Activated T-cell treated with anti-CD3 and anti-CD28 coated beads, Interleukin-2, amount 50 U/mL, for 24 hours (primary cell): Measurements from ENCODE around the gene DYNC1I1.

Source experiments
- DNase-seq: peaks from one replicate; pipeline ENCODE4 v3.0.0-alpha.2; 2020
- H3K27ac Mint-ChIP-seq: 2 replicates; pipeline ENCODE4 v1.8.0; 2020; ENCODE audit warnings: mild to moderate bottlenecking, mixed read lengths
- H3K27me3 Mint-ChIP-seq: 2 replicates; pipeline ENCODE4 v1.8.0; 2020; ENCODE audit warnings: mixed read lengths
- H3K36me3 Mint-ChIP-seq: 2 replicates; pipeline ENCODE4 v1.8.0; 2020; ENCODE audit warnings: low read depth, mixed read lengths
- H3K4me1 Mint-ChIP-seq: 2 replicates; pipeline ENCODE4 v1.8.0; 2020; ENCODE audit warnings: low read depth, mixed read lengths
- H3K4me3 Mint-ChIP-seq: 2 replicates; pipeline ENCODE4 v1.8.0; 2020; ENCODE audit warnings: mild to moderate bottlenecking, moderate library complexity, mixed read lengths
- H3K9me3 Mint-ChIP-seq: 2 replicates; pipeline ENCODE4 v1.8.0; 2020; ENCODE audit warnings: mixed read lengths

The DYNC1I1 gene

GRCh38 chr7:95863623-95864022, 91.3 kb downstream of the DYNC1I1 start:
- Mint-ChIP-seq H3K27ac (no peak overlapping the region), H3K36me3 (no peaks in the 10 kb centered on the region), H3K27me3 (no peaks in the 10 kb centered on the region), H3K4me3 (no peak overlapping the region), H3K9me3 (peaks cover 7% of the 10 kb centered on the region), H3K4me1 (no peaks in the 10 kb centered on the region)
- DNase-seq, result no peak

GRCh38 chr7:95865716-95866371, 93.5 kb downstream of the DYNC1I1 start:
- Mint-ChIP-seq H3K9me3 (no peaks in the 10 kb centered on the region), H3K36me3 (no peaks in the 10 kb centered on the region), H3K4me1 (no peaks in the 10 kb centered on the region), H3K4me3 (no peak overlapping the region), H3K27ac (no peak overlapping the region), H3K27me3 (no peaks in the 10 kb centered on the region)
- no peak for DNase-seq

DNA sequence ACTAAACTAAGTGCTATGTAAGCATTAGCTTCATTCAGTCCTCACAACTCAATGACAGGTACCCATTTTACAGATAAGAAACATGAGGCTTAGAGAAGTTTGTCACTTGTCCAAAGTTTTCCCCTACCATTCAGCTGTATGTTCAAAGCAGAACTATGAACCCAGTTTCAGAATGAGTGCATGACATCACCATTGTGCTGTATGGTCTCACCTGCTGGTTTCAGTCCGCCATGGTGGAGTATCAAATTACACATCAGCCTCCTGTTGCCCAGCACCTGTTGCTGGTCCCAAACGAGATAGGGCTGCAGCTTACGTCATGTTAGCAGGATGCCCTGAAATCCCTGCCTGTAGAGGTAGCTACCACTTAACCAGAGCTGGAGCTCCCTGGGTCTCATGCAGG, 95.0 kb downstream of the DYNC1I1 start:
- Mint-ChIP-seq H3K4me3 (no peak overlapping the region), H3K9me3 (no peaks in the 10 kb centered on the region), H3K27me3 (no peaks in the 10 kb centered on the region), H3K27ac (no peak overlapping the region), H3K36me3 (no peaks in the 10 kb centered on the region), H3K4me1 (no peaks in the 10 kb centered on the region)
- no peak for DNase-seq

- no peaks in the 10 kb centered on the region for H3K36me3 Mint-ChIP-seq
- DNase-seq, result no peak
- H3K27ac Mint-ChIP-seq, result no peak overlapping the region
- peaks cover 11% of the 10 kb centered on the region for H3K27me3 Mint-ChIP-seq
- no peak overlapping the region for H3K4me3 Mint-ChIP-seq
- no peaks in the 10 kb centered on the region for H3K4me1 Mint-ChIP-seq
- no peaks in the 10 kb centered on the region for H3K9me3 Mint-ChIP-seq
Observed at GRCh38 chr7:95871075-95871848, 98.9 kb downstream of the DYNC1I1 start.

DNA sequence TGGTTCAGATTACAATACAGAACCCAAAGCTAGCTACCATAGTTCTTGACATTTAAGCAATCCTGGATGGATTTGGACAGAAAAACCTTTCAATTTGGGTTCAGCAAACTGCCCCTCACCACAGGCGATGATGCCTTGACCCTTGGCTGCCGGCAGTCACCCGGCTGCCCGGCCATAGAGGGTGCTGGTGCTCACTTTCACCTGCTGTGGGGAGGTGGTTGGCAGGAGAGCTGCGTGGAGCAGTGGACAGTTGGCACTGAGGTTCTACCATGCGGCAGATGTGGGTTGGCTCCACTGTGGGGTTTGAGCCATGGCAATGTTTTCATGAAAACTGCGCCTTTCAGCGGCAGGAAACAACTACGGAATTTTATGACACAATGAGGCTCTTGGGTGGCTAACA, 99.5 kb downstream of the DYNC1I1 start:
- no peaks in the 10 kb centered on the region for H3K9me3 Mint-ChIP-seq

DNA sequence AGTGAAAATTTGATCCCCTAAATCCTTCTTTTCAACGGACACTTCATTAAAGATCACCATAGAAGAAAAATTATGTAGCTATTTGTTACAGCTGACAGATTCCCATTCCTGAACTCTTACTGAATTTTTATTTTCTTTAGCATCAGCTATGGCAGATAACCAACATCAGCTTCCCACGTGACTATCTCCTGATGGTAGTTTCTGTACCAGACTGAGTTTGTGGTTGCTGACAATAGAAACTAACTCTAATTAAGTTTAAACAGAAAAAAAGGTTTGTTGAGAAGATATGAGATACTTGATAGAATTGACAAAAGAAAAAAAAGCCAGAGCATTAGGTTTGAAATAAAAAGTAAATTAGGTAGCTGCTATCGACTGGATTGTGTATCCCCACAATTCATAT, 101.8 kb downstream of the DYNC1I1 start:
- H3K4me1 Mint-ChIP-seq, result no peaks in the 10 kb centered on the region
- no peak overlapping the region for H3K27ac Mint-ChIP-seq
- no peak overlapping the region for H3K4me3 Mint-ChIP-seq
- peaks cover 15% of the 10 kb centered on the region for H3K27me3 Mint-ChIP-seq
- H3K36me3 Mint-ChIP-seq, result no peaks in the 10 kb centered on the region
- no peak for DNase-seq
- no peaks in the 10 kb centered on the region for H3K9me3 Mint-ChIP-seq

More for the DNA sequence above, 99.5 kb downstream of the DYNC1I1 start:
- no peak for DNase-seq
- Mint-ChIP-seq H3K27ac (no peak overlapping the region), H3K36me3 (no peaks in the 10 kb centered on the region), H3K4me1 (no peaks in the 10 kb centered on the region), H3K27me3 (peaks cover 15% of the 10 kb centered on the region), H3K4me3 (no peak overlapping the region)

DNA sequence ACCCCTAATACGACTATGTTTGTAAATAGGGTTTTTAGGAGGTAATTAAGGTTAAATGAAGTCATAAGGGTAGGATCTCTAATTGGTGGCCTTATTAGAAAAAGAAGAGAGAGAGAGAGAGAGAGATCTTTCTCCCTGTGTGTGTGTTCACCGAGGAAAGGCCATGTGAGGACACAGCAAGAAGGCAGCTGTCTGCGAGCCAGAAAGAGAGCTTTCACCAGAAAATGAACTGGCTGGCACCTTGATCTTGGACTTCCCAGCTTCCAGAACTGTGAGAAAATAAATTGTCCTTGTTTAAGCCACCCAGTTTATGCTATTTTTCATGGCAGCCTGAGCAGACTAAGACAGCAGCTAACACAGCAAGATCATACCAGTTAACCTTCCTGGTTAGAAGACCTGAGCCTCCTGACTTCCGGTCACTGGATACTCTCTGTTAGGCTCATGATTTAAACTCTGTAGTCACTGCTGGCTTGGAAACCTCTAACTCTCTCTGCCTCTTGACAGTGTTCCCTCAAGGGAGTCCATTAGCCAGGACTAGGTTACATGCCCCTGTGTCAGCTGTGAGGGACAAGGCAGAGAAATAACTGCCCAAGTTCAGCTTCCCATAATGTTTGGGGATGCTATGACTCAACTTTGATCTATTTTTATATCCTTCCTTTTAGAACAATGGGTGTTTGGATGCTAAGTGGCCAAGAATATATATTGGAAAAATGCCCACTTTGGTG, 102.3 kb downstream of the DYNC1I1 start:
- Mint-ChIP-seq H3K27me3 (peaks cover 15% of the 10 kb centered on the region), H3K27ac (no peak overlapping the region), H3K4me1 (no peaks in the 10 kb centered on the region), H3K9me3 (no peaks in the 10 kb centered on the region), H3K4me3 (no peak overlapping the region), H3K36me3 (no peaks in the 10 kb centered on the region)
- DNase-seq, result no peak

- Mint-ChIP-seq H3K36me3 (no peaks in the 10 kb centered on the region), H3K27ac (no peak overlapping the region), H3K4me3 (no peak overlapping the region)
Observed at GRCh38 chr7:95875519-95875918, 103.2 kb downstream of the DYNC1I1 start.

DNA sequence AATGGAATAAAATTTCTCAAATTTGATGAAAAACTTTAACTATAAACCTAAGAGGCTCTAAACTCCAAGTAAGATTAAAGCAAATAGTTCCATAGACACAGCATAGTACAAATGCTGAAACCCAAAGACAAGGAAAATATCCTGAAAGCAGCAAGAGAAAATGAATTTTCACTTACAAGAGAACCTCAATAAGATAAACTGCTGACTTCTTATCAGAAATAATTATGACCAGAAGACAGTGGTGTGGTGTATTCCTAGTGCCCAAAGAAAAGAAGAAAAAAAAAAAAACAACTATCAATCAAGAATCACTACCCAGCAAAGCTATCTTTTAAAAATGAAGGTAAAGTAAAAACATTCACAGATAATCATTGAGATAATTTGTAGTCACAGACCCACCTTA, 106.3 kb downstream of the DYNC1I1 start:
- Mint-ChIP-seq H3K9me3 (no peaks in the 10 kb centered on the region), H3K4me3 (no peak overlapping the region), H3K36me3 (no peaks in the 10 kb centered on the region), H3K4me1 (no peaks in the 10 kb centered on the region), H3K27ac (no peak overlapping the region), H3K27me3 (peaks cover 15% of the 10 kb centered on the region)
- no peak for DNase-seq

More at GRCh38 chr7:95875519-95875918, 103.2 kb downstream of the DYNC1I1 start:
- peaks cover 15% of the 10 kb centered on the region for H3K27me3 Mint-ChIP-seq
- H3K9me3 Mint-ChIP-seq, result no peaks in the 10 kb centered on the region
- DNase-seq, result no peak
- no peaks in the 10 kb centered on the region for H3K4me1 Mint-ChIP-seq

- no peak for DNase-seq
- H3K27ac Mint-ChIP-seq, result no peak overlapping the region
- no peaks in the 10 kb centered on the region for H3K9me3 Mint-ChIP-seq
- H3K4me3 Mint-ChIP-seq, result no peak overlapping the region
- H3K4me1 Mint-ChIP-seq, result no peaks in the 10 kb centered on the region
- H3K36me3 Mint-ChIP-seq, result no peaks in the 10 kb centered on the region
- peaks cover 7% of the 10 kb centered on the region for H3K27me3 Mint-ChIP-seq
Observed at GRCh38 chr7:95881597-95881996, 109.2 kb downstream of the DYNC1I1 start.

DNA sequence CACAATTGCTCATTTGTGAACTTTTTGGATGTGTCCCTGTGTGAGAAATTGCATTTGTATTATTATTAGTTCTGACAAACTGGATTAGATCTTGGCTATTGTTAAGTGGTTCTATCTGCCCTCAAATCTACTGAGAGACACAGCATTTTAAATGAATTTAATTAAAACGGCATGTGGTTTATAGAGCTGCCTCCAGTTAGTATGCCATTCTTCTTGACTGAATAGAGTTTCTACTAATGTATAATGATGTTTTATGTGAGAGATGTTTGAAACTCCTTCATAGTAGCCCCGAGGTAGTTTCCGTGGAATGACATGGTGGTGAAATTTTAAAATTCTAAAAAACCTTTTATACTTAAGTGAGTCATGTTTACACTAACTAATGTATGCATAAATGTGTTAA, 110.9 kb downstream of the DYNC1I1 start:
- no peaks in the 10 kb centered on the region for H3K36me3 Mint-ChIP-seq
- no peak overlapping the region for H3K4me3 Mint-ChIP-seq
- no peaks in the 10 kb centered on the region for H3K4me1 Mint-ChIP-seq
- H3K9me3 Mint-ChIP-seq, result no peaks in the 10 kb centered on the region
- peaks cover 6% of the 10 kb centered on the region for H3K27me3 Mint-ChIP-seq
- DNase-seq, result no peak
- no peak overlapping the region for H3K27ac Mint-ChIP-seq

- no peak overlapping the region for H3K4me3 Mint-ChIP-seq
- H3K27me3 Mint-ChIP-seq, result peaks cover 6% of the 10 kb centered on the region
- H3K4me1 Mint-ChIP-seq, result no peaks in the 10 kb centered on the region
- H3K27ac Mint-ChIP-seq, result no peak overlapping the region
- no peaks in the 10 kb centered on the region for H3K36me3 Mint-ChIP-seq
- DNase-seq, result no peak
- no peaks in the 10 kb centered on the region for H3K9me3 Mint-ChIP-seq
Observed at GRCh38 chr7:95886501-95887090, 114.2 kb downstream of the DYNC1I1 start.

DNA sequence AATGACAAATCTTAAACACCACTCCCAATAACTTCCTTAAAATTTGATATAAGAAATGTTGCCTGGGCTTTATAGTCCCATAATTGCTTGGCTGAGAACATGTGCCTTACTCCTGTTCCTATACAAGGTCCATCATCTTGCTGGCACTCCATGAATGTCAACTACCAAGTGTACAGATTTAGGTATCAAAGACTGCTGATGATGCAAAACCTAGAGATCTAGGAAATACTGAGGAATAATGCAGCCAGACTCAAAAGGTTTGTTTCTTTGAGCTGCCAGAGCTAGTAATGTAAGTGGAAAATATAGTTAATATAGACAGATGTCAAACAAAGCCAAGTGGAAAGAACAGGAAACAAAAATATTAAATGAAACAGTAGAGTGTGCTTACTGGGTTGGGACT, 121.1 kb downstream of the DYNC1I1 start:
- H3K4me3 Mint-ChIP-seq, result no peak overlapping the region
- no peak overlapping the region for H3K27ac Mint-ChIP-seq
- H3K4me1 Mint-ChIP-seq, result no peaks in the 10 kb centered on the region
- H3K36me3 Mint-ChIP-seq, result no peaks in the 10 kb centered on the region
- H3K9me3 Mint-ChIP-seq, result no peaks in the 10 kb centered on the region
- no peaks in the 10 kb centered on the region for H3K27me3 Mint-ChIP-seq
- DNase-seq, result no peak

GRCh38 chr7:95897557-95898251, 125.3 kb downstream of the DYNC1I1 start:
- Mint-ChIP-seq H3K9me3 (no peaks in the 10 kb centered on the region), H3K36me3 (no peaks in the 10 kb centered on the region), H3K4me3 (no peak overlapping the region), H3K27ac (no peak overlapping the region), H3K27me3 (peaks cover 5% of the 10 kb centered on the region), H3K4me1 (no peaks in the 10 kb centered on the region)
- no peak for DNase-seq
